Suprapubic skin (tissue), 4 donors: ENCODE measurements around the gene C17orf75.

ENCODE experiments used
- CTCF ChIP-seq, 2 donors: fragments of 200-600 bp in 1 of 2; fragments of 450-650 bp in 1 of 2; sonication (generic) in 1 of 2; IDR thresholded peaks; one replicate each; pipeline ENCODE4 v1.5.1; 2016 to 2019; ENCODE audit warnings: antibody characterized with exemption in 2 of 2, mild to moderate bottlenecking in 1 of 2, moderate library complexity in 1 of 2
- EP300 ChIP-seq: sonication (generic); formaldehyde crosslinking; IDR thresholded peaks from one replicate; pipeline ENCODE4 v1.6.1; 2017; ENCODE audit warnings: antibody characterized with exemption
- POLR2A ChIP-seq, 2 donors: fragments of 450-650 bp; IDR thresholded peaks; one replicate each; pipeline ENCODE4 v1.6.1; 2017; ENCODE audit warnings: antibody characterized with exemption in 2 of 2, mild to moderate bottlenecking in 2 of 2, moderate library complexity in 2 of 2
- POLR2AphosphoS5 ChIP-seq, 3 donors: sonication (generic); formaldehyde crosslinking; IDR thresholded peaks; one replicate each; pipeline ENCODE4 v1.6.1; 2017; ENCODE audit warnings: antibody characterized with exemption in 3 of 3

- TF ChIP-seq CTCF (IDR thresholded peaks at IDR 0.05), result no peak
- TF ChIP-seq POLR2AphosphoS5 (IDR thresholded peaks at IDR 0.05), result no peak
- TF ChIP-seq POLR2A (IDR thresholded peaks at IDR 0.05), result no peak
- no peak for TF ChIP-seq EP300
Measured at GRCh38 chr17:32315171-32315570, 26.8 kb downstream of the C17orf75 start.
